Measurements from ENCODE around the gene TAF13. TPM values are rescaled to one million over a fixed set of nuclear protein-coding genes. Genes with fewer than 3 reads are reported as not detected.
A peak's percentile ranks its signal among the peaks of the same experiment; 100 is the strongest.

Gene TAF13
- total and polyA plus RNA-seq, 9 of the 15 experiments (the other 6 are each of a cell fraction or from before 2014, with no cell fraction given), result 14.9 to 77.2 (median 38.7) TPM

DNA sequence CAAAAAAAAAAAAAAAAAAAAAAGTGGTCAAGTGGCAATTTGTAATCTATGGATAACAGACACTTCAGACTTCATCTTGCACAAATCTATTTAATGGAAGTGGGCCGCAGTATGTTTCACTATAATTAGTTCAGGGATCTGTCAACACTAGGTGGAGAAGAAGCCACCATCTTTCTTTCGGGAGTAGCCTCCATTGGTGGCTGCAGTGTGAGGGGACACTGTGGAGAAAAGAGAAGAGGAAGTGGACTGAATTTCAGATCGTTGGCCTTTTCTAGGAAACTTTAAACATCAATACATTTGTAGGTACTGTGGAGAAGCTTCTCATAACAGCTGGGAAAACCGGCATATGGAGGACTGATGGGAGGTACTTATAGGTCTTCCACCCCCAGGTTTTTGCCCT is 30.1 kb upstream of the TAF13 start:
- no peak for FAIRE-seq
- no peak overlapping the region for H3K27ac ChIP-seq (ENCODE audit: extremely low read depth, low read depth, low read length)
- no peak overlapping the region for H3K4me3 ChIP-seq
- 11% methylated on average over 4 of the region's 4 CpGs for WGBS (ENCODE audit: insufficient coverage, low coverage, missing lambda C conversion rate)
- peaks cover 16% of the 10 kb centered on the region for H3K79me2 ChIP-seq (ENCODE audit: control insufficient read depth, insufficient read depth, low read length)
- in situ Hi-C loops (cut with MboI), result no loop called here
- no TSS peak for BruUV-seq (replicated peaks)
- H3K4me1 ChIP-seq (replicated peaks in 1 of 2; ENCODE audit: control insufficient read depth in 2 of 2, insufficient read depth in 2 of 2, low read length in 2 of 2), result peaks cover 6 to 9% of the 10 kb centered on the region in 2 experiments
- ChIA-PET POLR2A (interaction anchor here (0.6 kb wide), 1 partner anchor 220 kb away, joined by 3 read pairs; no protein-coding TSS in a partner anchor), CTCF (ENCODE audit: low intra/inter-chr PET ratio) (no interaction called here)
- H3K9ac ChIP-seq (ENCODE audit: insufficient read depth in 1 of 2, low read depth in 2 of 2, low read length in 2 of 2), result no peak overlapping the region
- no peaks in the 10 kb centered on the region for H3K27me3 ChIP-seq (ENCODE audit: control insufficient read depth in 2 of 2, insufficient read depth in 2 of 2, low read length in 2 of 2)
- H3K9me1 ChIP-seq (ENCODE audit: control insufficient read depth, insufficient read depth, low read length), result no peaks in the 10 kb centered on the region
- 0 out of 3 replicates have a peak, but pooled peaks have one; percentile 7 for ATAC-seq
- H3K9me3 ChIP-seq (replicated peaks; ENCODE audit: control insufficient read depth, insufficient read depth, low read depth, low read length), result no peaks in the 10 kb centered on the region
- no peak overlapping the region for H3K4me2 ChIP-seq (ENCODE audit: insufficient read depth, low read length)
- intact Hi-C loops (cut with micrococcal nuclease), result loop anchor here (10.0 kb wide), 1 partner anchor 361 kb away; the partner anchor contains the start of gene STXBP3
- DNase-seq (ENCODE audit: extremely low read depth in 1 of 4, low spot score in 3 of 4), result no peak
- H4K20me1 ChIP-seq (replicated peaks; ENCODE audit: control insufficient read depth, insufficient read depth, low read length), result no peaks in the 10 kb centered on the region
- H3K36me3 ChIP-seq (ENCODE audit: control insufficient read depth, insufficient read depth, low read length), result peaks cover 17% of the 10 kb centered on the region; the same call in 2 of the 3 replicates
- H2AFZ ChIP-seq (ENCODE audit: low read depth, low read length), result peak overlapping the region; percentile 35
- no peak for TF ChIP-seq FIP1L1 (IDR thresholded peaks at IDR 0.05; ENCODE audit: low read depth, low read length, poor library complexity, severe bottlenecking)
- no peak for TF ChIP-seq NRF1 (conservative IDR thresholded peaks at IDR 0.05 in 1 of 2, IDR thresholded peaks at IDR 0.05 in 1 of 2)
- TF ChIP-seq ZNF778 (CRISPR knock-in tag; IDR thresholded peaks at IDR 0.05), result no peak
- TF ChIP-seq SMARCE1 (IDR thresholded peaks at IDR 0.05), result no peak
- TF ChIP-seq CTBP1 (IDR thresholded peaks at IDR 0.05; ENCODE audit: borderline replicate concordance), result no peak
- 0 out of 2 replicates have a peak, but pooled peaks have one; percentile 19 for TF ChIP-seq CBFA2T3 (IDR thresholded peaks at IDR 0.05)
- TF ChIP-seq, protein P1, sequence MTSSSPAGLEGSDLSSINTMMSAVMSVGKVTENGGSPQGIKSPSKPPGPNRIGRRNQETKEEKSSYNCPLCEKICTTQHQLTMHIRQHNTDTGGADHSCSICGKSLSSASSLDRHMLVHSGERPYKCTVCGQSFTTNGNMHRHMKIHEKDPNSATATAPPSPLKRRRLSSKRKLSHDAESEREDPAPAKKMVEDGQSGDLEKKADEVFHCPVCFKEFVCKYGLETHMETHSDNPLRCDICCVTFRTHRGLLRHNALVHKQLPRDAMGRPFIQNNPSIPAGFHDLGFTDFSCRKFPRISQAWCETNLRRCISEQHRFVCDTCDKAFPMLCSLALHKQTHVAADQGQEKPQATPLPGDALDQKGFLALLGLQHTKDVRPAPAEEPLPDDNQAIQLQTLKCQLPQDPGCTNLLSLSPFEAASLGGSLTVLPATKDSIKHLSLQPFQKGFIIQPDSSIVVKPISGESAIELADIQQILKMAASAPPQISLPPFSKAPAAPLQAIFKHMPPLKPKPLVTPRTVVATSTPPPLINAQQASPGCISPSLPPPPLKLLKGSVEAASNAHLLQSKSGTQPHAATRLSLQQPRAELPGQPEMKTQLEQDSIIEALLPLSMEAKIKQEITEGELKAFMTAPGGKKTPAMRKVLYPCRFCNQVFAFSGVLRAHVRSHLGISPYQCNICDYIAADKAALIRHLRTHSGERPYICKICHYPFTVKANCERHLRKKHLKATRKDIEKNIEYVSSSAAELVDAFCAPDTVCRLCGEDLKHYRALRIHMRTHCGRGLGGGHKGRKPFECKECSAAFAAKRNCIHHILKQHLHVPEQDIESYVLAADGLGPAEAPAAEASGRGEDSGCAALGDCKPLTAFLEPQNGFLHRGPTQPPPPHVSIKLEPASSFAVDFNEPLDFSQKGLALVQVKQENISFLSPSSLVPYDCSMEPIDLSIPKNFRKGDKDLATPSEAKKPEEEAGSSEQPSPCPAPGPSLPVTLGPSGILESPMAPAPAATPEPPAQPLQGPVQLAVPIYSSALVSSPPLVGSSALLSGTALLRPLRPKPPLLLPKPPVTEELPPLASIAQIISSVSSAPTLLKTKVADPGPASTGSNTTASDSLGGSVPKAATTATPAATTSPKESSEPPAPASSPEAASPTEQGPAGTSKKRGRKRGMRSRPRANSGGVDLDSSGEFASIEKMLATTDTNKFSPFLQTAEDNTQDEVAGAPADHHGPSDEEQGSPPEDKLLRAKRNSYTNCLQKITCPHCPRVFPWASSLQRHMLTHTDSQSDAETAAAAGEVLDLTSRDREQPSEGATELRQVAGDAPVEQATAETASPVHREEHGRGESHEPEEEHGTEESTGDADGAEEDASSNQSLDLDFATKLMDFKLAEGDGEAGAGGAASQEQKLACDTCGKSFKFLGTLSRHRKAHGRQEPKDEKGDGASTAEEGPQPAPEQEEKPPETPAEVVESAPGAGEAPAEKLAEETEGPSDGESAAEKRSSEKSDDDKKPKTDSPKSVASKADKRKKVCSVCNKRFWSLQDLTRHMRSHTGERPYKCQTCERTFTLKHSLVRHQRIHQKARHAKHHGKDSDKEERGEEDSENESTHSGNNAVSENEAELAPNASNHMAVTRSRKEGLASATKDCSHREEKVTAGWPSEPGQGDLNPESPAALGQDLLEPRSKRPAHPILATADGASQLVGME (CRISPR knock-in tag; IDR thresholded peaks at IDR 0.05), result no peak
- TF ChIP-seq NFE2L1 (tag; IDR thresholded peaks at IDR 0.05; ENCODE audit: borderline replicate concordance, low read depth), result no peak
- TF ChIP-seq MBD2 (IDR thresholded peaks at IDR 0.05; ENCODE audit: borderline replicate concordance, low read depth), result no peak
- no peak for TF ChIP-seq HDAC3 (IDR thresholded peaks at IDR 0.05; ENCODE audit: borderline replicate concordance, partially characterized antibody)
- TF ChIP-seq, protein P2, sequence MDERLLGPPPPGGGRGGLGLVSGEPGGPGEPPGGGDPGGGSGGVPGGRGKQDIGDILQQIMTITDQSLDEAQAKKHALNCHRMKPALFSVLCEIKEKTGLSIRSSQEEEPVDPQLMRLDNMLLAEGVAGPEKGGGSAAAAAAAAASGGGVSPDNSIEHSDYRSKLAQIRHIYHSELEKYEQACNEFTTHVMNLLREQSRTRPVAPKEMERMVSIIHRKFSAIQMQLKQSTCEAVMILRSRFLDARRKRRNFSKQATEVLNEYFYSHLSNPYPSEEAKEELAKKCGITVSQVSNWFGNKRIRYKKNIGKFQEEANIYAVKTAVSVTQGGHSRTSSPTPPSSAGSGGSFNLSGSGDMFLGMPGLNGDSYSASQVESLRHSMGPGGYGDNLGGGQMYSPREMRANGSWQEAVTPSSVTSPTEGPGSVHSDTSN (CRISPR knock-in tag; IDR thresholded peaks at IDR 0.05; ENCODE audit: low read depth), result no peak
- TF ChIP-seq, protein P2 (tag; conservative IDR thresholded peaks at IDR 0.05; ENCODE audit: low read depth), result peak; percentile 47
- TF ChIP-seq ZKSCAN3 (CRISPR knock-in tag; IDR thresholded peaks at IDR 0.05), result no peak
- TF ChIP-seq ZNF253 (CRISPR knock-in tag; conservative IDR thresholded peaks at IDR 0.05), result no peak
- TF ChIP-seq SPI1 (IDR thresholded peaks at IDR 0.05; ENCODE audit: borderline replicate concordance, low read depth, low read length), result peak; percentile 94
- no peak for TF ChIP-seq PHB2 (IDR thresholded peaks at IDR 0.05; ENCODE audit: low read depth)
